Right ventricle myocardium inferior (tissue), 1 donor: Measurements from ENCODE around the gene CDH12. TPM values are rescaled to one million over a fixed set of nuclear protein-coding genes. Genes with fewer than 3 reads are reported as not detected.

Experiments
- ATAC-seq: fragments of 200-7000 bp; cut with Tn5 transposase; one replicate; pipeline ENCODE4 v1.9.1; 2020; ENCODE audit warnings: mild to moderate bottlenecking, moderate library complexity
- DNase-seq: peaks from one replicate; pipeline ENCODE4 v3.0.0; 2021; ENCODE audit errors: missing footprints
- intact Hi-C: fragments of 100-400 bp; cut with DNase I; formaldehyde crosslinking; loops from one replicate; pipeline ENCODE4 v1.11.0; 2022
- total RNA-seq: library from RNA; stranded (reverse); fragmentation: NEBNext Ultra II Directional; extraction: Animal tissue kit (Norgen Biotek cat#: 25700); gene quantifications from one replicate; pipeline ENCODE4 v1.2.1, GENCODE V29; 2021
- donor health status: DM: no; HTN: yes; CAD: no; lungs with severe emphysema.

Gene CDH12
- total RNA-seq, 1 donor from 2014 or later = not detected

- ATAC-seq (no peak), DNase-seq (no peak)
- intact Hi-C loops = no loop called here
Measured at GRCh38 chr5:21774281-21774680, 1078.9 kb downstream of the CDH12 start.

- intact Hi-C loops = no loop called here
- ATAC-seq (no peak), DNase-seq (no peak)
Measured at GRCh38 chr5:21773456-21773855, 1079.7 kb downstream of the CDH12 start.

- no peak for ATAC-seq
- intact Hi-C loops = no loop called here
- DNase-seq = no peak
Measured at GRCh38 chr5:21765406-21765805, 1087.7 kb downstream of the CDH12 start.

- intact Hi-C loops = no loop called here
- DNase-seq (no peak), ATAC-seq (no peak)
Measured at GRCh38 chr5:21739096-21739495, 1114.0 kb downstream of the CDH12 start.

GRCh38 chr5:21723500-21723899 is 1129.6 kb downstream of the CDH12 start:
- ATAC-seq (no peak), DNase-seq (no peak)
- intact Hi-C loops = no loop called here

- no peak for DNase-seq
- no peak for ATAC-seq
- intact Hi-C loops = no loop called here
Measured at GRCh38 chr5:21711866-21712758, 1141.0 kb downstream of the CDH12 start.

- no peak for ATAC-seq
- intact Hi-C loops = no loop called here
- DNase-seq = no peak
Measured at GRCh38 chr5:21709770-21710169, 1143.4 kb downstream of the CDH12 start.

- intact Hi-C loops = no loop called here
- ATAC-seq (no peak), DNase-seq (no peak)
Measured at GRCh38 chr5:21704974-21705668, 1148.0 kb downstream of the CDH12 start.

- intact Hi-C loops = no loop called here
- DNase-seq = no peak
- no peak for ATAC-seq
Measured at GRCh38 chr5:21701317-21701716, 1151.8 kb downstream of the CDH12 start.
